ENCODE data around the gene FDX2. TPM values are rescaled to one million over a fixed set of nuclear protein-coding genes. Genes with fewer than 3 reads are reported as not detected.

Gene FDX2
- total RNA-seq, 1 experiment from 2014 or later = 21.0 TPM

- H3K9ac ChIP-seq (ENCODE audit: low read length) = no peak overlapping the region
Measured at GRCh38 chr19:10328558-10329429, 13.0 kb upstream of the FDX2 start.

More at GRCh38 chr19:10328558-10329429, 13.0 kb upstream of the FDX2 start:
- ChIA-PET POLR2A (no interaction called here), CTCF (no interaction called here), RAD21 (ENCODE audit: low non-redundant PET in 1 of 2, low total read pairs in 2 of 2, uncharacterized antibody in 2 of 2, unreplicated experiment in 2 of 2) (no interaction called here)
- no TSS peak for BruUV-seq (replicated peaks)
- peaks cover 57% of the 10 kb centered on the region for H3K79me2 ChIP-seq (ENCODE audit: insufficient read depth, low read length)
- intact Hi-C loops (cut with micrococcal nuclease) = no loop called here
- H3K4me3 ChIP-seq (replicated peaks in 1 of 2; ENCODE audit: low read depth in 1 of 2, low read length in 2 of 2) = no peak overlapping the region
- H3K4me1 ChIP-seq (ENCODE audit: control insufficient read depth in 1 of 2, insufficient read depth in 2 of 2, low read length in 2 of 2) = peaks cover 6 to 11% of the 10 kb centered on the region in 2 experiments; a peak in 3 of 4 replicates
- no peaks in the 10 kb centered on the region for H4K20me1 ChIP-seq (ENCODE audit: insufficient read depth)
- H3K27ac ChIP-seq (ENCODE audit: low read depth, low read length) = no peak overlapping the region
- no peaks in the 10 kb centered on the region for H3K27me3 ChIP-seq (ENCODE audit: insufficient read depth, low read length)
- no peak overlapping the region for H2AFZ ChIP-seq (ENCODE audit: low read depth, low read length, poor library complexity, severe bottlenecking)
- TF ChIP-seq, protein P1, sequence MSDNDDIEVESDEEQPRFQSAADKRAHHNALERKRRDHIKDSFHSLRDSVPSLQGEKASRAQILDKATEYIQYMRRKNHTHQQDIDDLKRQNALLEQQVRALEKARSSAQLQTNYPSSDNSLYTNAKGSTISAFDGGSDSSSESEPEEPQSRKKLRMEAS (IDR thresholded peaks at IDR 0.05) = no peak
- TF ChIP-seq CEBPB (IDR thresholded peaks at IDR 0.05; ENCODE audit: low read depth) = no peak
- TF ChIP-seq ZFX (IDR thresholded peaks at IDR 0.05) = no peak
- TF ChIP-seq CTCF (IDR thresholded peaks at IDR 0.05 in 2 of 3, conservative IDR thresholded peaks at IDR 0.05 in 1 of 3; ENCODE audit: borderline replicate concordance in 1 of 3, insufficient read depth in 1 of 3, low read depth in 2 of 3, low read length in 2 of 3) = no peak
- no peak for TF ChIP-seq EZH2phosphoT487 (IDR thresholded peaks at IDR 0.05; ENCODE audit: borderline replicate concordance)
- no peak for TF ChIP-seq SIN3A (IDR thresholded peaks at IDR 0.05; ENCODE audit: low read depth)
- no peak for TF ChIP-seq JUND (IDR thresholded peaks at IDR 0.05)
- no peak for TF ChIP-seq YY1 (IDR thresholded peaks at IDR 0.05; ENCODE audit: extremely low read depth, insufficient replicate concordance, low read depth, low read length)
- no peak for TF ChIP-seq ZNF274 (IDR thresholded peaks at IDR 0.05; ENCODE audit: low read depth, low read length)
- TF ChIP-seq SP1 (IDR thresholded peaks at IDR 0.05; ENCODE audit: low read depth) = no peak
- TF ChIP-seq TCF7L2 (IDR thresholded peaks at IDR 0.05; ENCODE audit: borderline replicate concordance, extremely low read depth, insufficient read depth, insufficient read length) = no peak
- no peak for TF ChIP-seq RAD21 (IDR thresholded peaks at IDR 0.05; ENCODE audit: low read depth)
- TF ChIP-seq SRF (IDR thresholded peaks at IDR 0.05; ENCODE audit: low read depth) = no peak
- TF ChIP-seq ELF1 (IDR thresholded peaks at IDR 0.05; ENCODE audit: borderline replicate concordance, low read depth) = no peak
- TF ChIP-seq POLR2A (IDR thresholded peaks at IDR 0.05; ENCODE audit: borderline replicate concordance, extremely low read depth, insufficient read depth, insufficient read length) = no peak
- TF ChIP-seq EZH2 (IDR thresholded peaks at IDR 0.05) = no peak
- TF ChIP-seq, protein P2, sequence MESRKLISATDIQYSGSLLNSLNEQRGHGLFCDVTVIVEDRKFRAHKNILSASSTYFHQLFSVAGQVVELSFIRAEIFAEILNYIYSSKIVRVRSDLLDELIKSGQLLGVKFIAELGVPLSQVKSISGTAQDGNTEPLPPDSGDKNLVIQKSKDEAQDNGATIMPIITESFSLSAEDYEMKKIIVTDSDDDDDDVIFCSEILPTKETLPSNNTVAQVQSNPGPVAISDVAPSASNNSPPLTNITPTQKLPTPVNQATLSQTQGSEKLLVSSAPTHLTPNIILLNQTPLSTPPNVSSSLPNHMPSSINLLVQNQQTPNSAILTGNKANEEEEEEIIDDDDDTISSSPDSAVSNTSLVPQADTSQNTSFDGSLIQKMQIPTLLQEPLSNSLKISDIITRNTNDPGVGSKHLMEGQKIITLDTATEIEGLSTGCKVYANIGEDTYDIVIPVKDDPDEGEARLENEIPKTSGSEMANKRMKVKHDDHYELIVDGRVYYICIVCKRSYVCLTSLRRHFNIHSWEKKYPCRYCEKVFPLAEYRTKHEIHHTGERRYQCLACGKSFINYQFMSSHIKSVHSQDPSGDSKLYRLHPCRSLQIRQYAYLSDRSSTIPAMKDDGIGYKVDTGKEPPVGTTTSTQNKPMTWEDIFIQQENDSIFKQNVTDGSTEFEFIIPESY (IDR thresholded peaks at IDR 0.05; ENCODE audit: extremely low read depth, insufficient replicate concordance, low read length) = no peak
- TF ChIP-seq REST (IDR thresholded peaks at IDR 0.05; ENCODE audit: low read depth) = no peak
- H3K4me2 ChIP-seq (ENCODE audit: low read length) = no peak overlapping the region
- H3K9me3 ChIP-seq (ENCODE audit: control insufficient read depth in 1 of 2, insufficient read depth in 1 of 2, low read depth in 1 of 2, low read length in 2 of 2) = no peaks in the 10 kb centered on the region
- H3K36me3 ChIP-seq (ENCODE audit: control insufficient read depth in 1 of 2, insufficient read depth in 2 of 2, low read length in 2 of 2) = peaks cover 30 to 44% of the 10 kb centered on the region in 2 experiments
- H3K9me2 ChIP-seq (ENCODE audit: insufficient read depth) = no peaks in the 10 kb centered on the region
- no peak for ATAC-seq
- no peak for DNase-seq (ENCODE audit: low read depth, low spot score)
